Measurements from ENCODE around the gene GALNT17.

Gene GALNT17

GRCh38 chr7:71511361-71511807 is 379.4 kb downstream of the GALNT17 start:
- DNase-seq: no peak

GRCh38 chr7:71517940-71518699 is 386.2 kb downstream of the GALNT17 start:
- DNase-seq: no peak

GRCh38 chr7:71518880-71519279 is 386.9 kb downstream of the GALNT17 start:
- no peak for DNase-seq

- no peak for DNase-seq
Observed at GRCh38 chr7:71521506-71521905, 389.6 kb downstream of the GALNT17 start.

GRCh38 chr7:71526106-71526505 is 394.2 kb downstream of the GALNT17 start:
- DNase-seq: no peak

GRCh38 chr7:71527213-71527612 is 395.3 kb downstream of the GALNT17 start:
- DNase-seq: no peak

GRCh38 chr7:71535616-71536015 is 403.7 kb downstream of the GALNT17 start:
- no peak for DNase-seq

- DNase-seq: no peak
Observed at GRCh38 chr7:71538210-71538609, 406.3 kb downstream of the GALNT17 start.

- no peak for DNase-seq
Observed at GRCh38 chr7:71539615-71540014, 407.7 kb downstream of the GALNT17 start.

- no peak for DNase-seq
Observed at GRCh38 chr7:71541707-71542353, 409.9 kb downstream of the GALNT17 start.

- DNase-seq: no peak
Observed at GRCh38 chr7:71543396-71543795, 411.5 kb downstream of the GALNT17 start.

- DNase-seq: no peak
Observed at GRCh38 chr7:71544816-71545215, 412.9 kb downstream of the GALNT17 start.

- DNase-seq: no peak
Observed at GRCh38 chr7:71547426-71547825, 415.5 kb downstream of the GALNT17 start.

- no peak for DNase-seq
Observed at GRCh38 chr7:71548746-71549145, 416.8 kb downstream of the GALNT17 start.

- no peak for DNase-seq
Observed at GRCh38 chr7:71553306-71553705, 421.4 kb downstream of the GALNT17 start.

GRCh38 chr7:71555758-71556157 is 423.8 kb downstream of the GALNT17 start:
- DNase-seq: no peak

- no peak for DNase-seq
Observed at GRCh38 chr7:71558806-71559613, 427.1 kb downstream of the GALNT17 start.

GRCh38 chr7:71560354-71560995 is 428.5 kb downstream of the GALNT17 start:
- no peak for DNase-seq

- DNase-seq: no peak
Observed at GRCh38 chr7:71563276-71563675, 431.3 kb downstream of the GALNT17 start.

- DNase-seq: no peak
Observed at GRCh38 chr7:71566376-71566775, 434.4 kb downstream of the GALNT17 start.

- DNase-seq: no peak
Observed at GRCh38 chr7:71566991-71567390, 435.0 kb downstream of the GALNT17 start.

- DNase-seq: no peak
Observed at GRCh38 chr7:71574153-71574860, 442.4 kb downstream of the GALNT17 start.

Data from CD4-positive, alpha-beta T cell treated with Interleukin-4 for 4 hours (primary cell).